Neuronal stem cell (in vitro differentiated cells): ENCODE results near the gene VPS35L.

Source experiments
- DNase-seq: peaks from one replicate; pipeline ENCODE4 v3.0.0-alpha.2; 2013; ENCODE audit warnings: low spot score
- H2AFZ ChIP-seq: one replicate; pipeline ENCODE4 v1.6.1; 2013; ENCODE audit warnings: mild to moderate bottlenecking, low read length, inconsistent platforms
- H2AK5ac ChIP-seq: 2 replicates; pipeline ENCODE4 v1.6.1; 2013; ENCODE audit warnings: low read depth, mild to moderate bottlenecking, inconsistent platforms, low read length, moderate library complexity, mixed read lengths
- H2BK120ac ChIP-seq: 2 replicates; pipeline ENCODE4 v1.6.1; 2013; ENCODE audit warnings: low read depth, mild to moderate bottlenecking, inconsistent platforms, low read length, moderate library complexity, mixed read lengths
- H2BK12ac ChIP-seq: one replicate; pipeline ENCODE4 v1.6.1; 2013; ENCODE audit warnings: low read length, inconsistent platforms
- H2BK15ac ChIP-seq: 2 replicates; pipeline ENCODE4 v1.6.1; 2013; ENCODE audit warnings: mild to moderate bottlenecking, low read length, inconsistent platforms, mixed read lengths
- H2BK5ac ChIP-seq: one replicate; pipeline ENCODE4 v1.6.1; 2013; ENCODE audit warnings: inconsistent platforms, mild to moderate bottlenecking, low read length, moderate library complexity
- H3K14ac ChIP-seq: one replicate; pipeline ENCODE4 v1.6.1; 2013; ENCODE audit warnings: low read length, inconsistent platforms
- H3K18ac ChIP-seq: 2 replicates; pipeline ENCODE4 v1.6.1; 2013; ENCODE audit warnings: low read length, inconsistent platforms
- H3K23ac ChIP-seq: 2 replicates; pipeline ENCODE4 v1.6.1; 2013; ENCODE audit warnings: low read depth, mild to moderate bottlenecking, mixed read lengths, low read length, inconsistent platforms; ENCODE audit not compliant: poor library complexity
- H3K27ac ChIP-seq: replicated peaks from 3 replicates; pipeline ENCODE4 v1.5.1; 2013; ENCODE audit warnings: low read length, inconsistent platforms
- H3K27me3 ChIP-seq, 3 experiments: 2 replicates each; pipeline ENCODE4 v1.6.1; 2013; ENCODE audit warnings: low read length in 3 of 3, mild to moderate bottlenecking in 2 of 3, inconsistent platforms in 1 of 3, low read depth in 1 of 3, mixed read lengths in 1 of 3, moderate library complexity in 1 of 3; ENCODE audit not compliant: control insufficient read depth in 3 of 3, insufficient read depth in 3 of 3
- H3K36me3 ChIP-seq, 2 donors: replicated peaks in 1 of 2; 2 replicates each; pipeline ENCODE4 v1.6.1; 2013; ENCODE audit warnings: low read length in 2 of 2; ENCODE audit not compliant: control insufficient read depth in 2 of 2, insufficient read depth in 2 of 2
- H3K4ac ChIP-seq: 2 replicates; pipeline ENCODE4 v1.6.1; 2013; ENCODE audit warnings: inconsistent platforms, mild to moderate bottlenecking, low read length, moderate library complexity
- H3K4me1 ChIP-seq, 2 donors: 1 replicate in 1 of 2; 2 replicates in 1 of 2; pipeline ENCODE4 v1.6.1; 2013; ENCODE audit warnings: low read length in 2 of 2, low read depth in 1 of 2; ENCODE audit not compliant: control insufficient read depth in 2 of 2, insufficient read depth in 1 of 2
- H3K4me2 ChIP-seq: one replicate; pipeline ENCODE4 v1.6.1; 2013; ENCODE audit warnings: mild to moderate bottlenecking, low read length, inconsistent platforms; ENCODE audit not compliant: insufficient read depth, poor library complexity, severe bottlenecking
- H3K4me3 ChIP-seq, 2 donors: 2 replicates each; pipeline ENCODE4 v1.5.1; 2013; ENCODE audit warnings: low read length in 2 of 2, mild to moderate bottlenecking in 2 of 2, inconsistent platforms in 1 of 2, moderate library complexity in 1 of 2
- H3K79me1 ChIP-seq: one replicate; pipeline ENCODE4 v1.6.1; 2013; ENCODE audit warnings: low read depth, mild to moderate bottlenecking, inconsistent platforms, low read length, moderate library complexity
- H3K9ac ChIP-seq: one replicate; pipeline ENCODE4 v1.6.1; 2013; ENCODE audit warnings: mild to moderate bottlenecking, low read depth, low read length, inconsistent platforms; ENCODE audit not compliant: poor library complexity
- H3K9me3 ChIP-seq, 2 donors: replicated peaks in 1 of 2; 2 replicates each; pipeline versions ENCODE3 to v1.6.1; 2013; ENCODE audit warnings: low read length in 2 of 2, mild to moderate bottlenecking in 2 of 2, inconsistent platforms in 1 of 2, low read depth in 1 of 2, mixed read lengths in 1 of 2, moderate library complexity in 1 of 2; ENCODE audit not compliant: control insufficient read depth in 2 of 2, insufficient read depth in 1 of 2
- H4K8ac ChIP-seq: one replicate; pipeline ENCODE4 v1.6.1; 2013; ENCODE audit warnings: low read depth, mild to moderate bottlenecking, inconsistent platforms, low read length, moderate library complexity
- H4K91ac ChIP-seq: one replicate; pipeline ENCODE4 v1.6.1; 2013; ENCODE audit warnings: low read length, low read depth, mild to moderate bottlenecking, inconsistent platforms; ENCODE audit not compliant: poor library complexity
- WGBS, 2 donors: extraction: QIAGEN DNeasy Blood & Tissue Kit; methylation state at CpG; one replicate each; pipeline ENCODE4 v1.1.7; 2013; ENCODE audit warnings: missing lambda C conversion rate in 2 of 2, mixed read lengths in 1 of 2; ENCODE audit not compliant: insufficient read length in 2 of 2, insufficient replicate concordance in 1 of 2; ENCODE audit errors: extremely low coverage in 2 of 2; 5-methylcytosine and 5-hydroxymethylcytosine counted together

VPS35L gene

DNA sequence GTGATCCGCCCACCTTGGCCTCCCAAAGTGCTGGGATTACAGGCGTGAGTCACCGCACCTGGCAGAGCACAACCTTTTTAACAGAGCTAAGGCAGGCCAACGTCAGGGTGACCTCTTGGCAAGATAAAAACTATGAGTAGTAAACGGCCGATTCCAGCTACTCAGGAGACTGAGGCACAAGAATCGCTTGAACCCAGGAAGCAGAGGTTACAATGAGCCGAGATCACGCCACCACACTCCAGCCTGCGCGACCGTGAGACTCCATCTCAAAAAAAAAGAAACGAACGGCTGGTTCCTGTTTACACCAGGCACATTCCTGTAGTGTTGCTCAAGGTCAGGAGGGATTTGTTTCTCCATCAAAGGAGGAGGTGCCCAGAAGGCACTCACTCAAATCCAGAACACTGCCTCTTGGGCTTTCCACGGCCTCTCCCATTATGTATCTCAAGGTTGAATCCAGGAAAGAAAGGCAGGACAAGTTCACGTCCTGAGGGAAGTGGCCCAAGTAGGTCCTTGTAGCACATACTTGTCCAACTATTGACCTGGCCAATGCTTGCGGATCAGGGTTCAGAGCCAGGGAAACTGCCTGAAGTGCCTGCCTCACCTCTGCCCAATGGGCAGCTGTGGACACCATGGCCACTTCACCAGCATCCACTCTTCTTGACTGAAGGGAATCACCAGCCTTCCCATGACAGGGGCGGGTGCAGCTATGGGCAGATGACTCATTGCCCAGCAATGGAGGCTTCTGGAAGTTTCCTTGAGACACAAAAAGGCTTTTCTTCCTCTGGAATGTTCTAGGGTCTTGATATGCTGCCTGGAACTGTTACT, 149.0 kb downstream of the VPS35L start:
- Histone ChIP-seq H3K9ac (no peak overlapping the region), H2AFZ (no peak overlapping the region), H2BK15ac (no peak overlapping the region), H3K4me3 (no peak overlapping the region), H2BK5ac (no peak overlapping the region), H2BK12ac (no peak overlapping the region), H3K27me3 (no peaks in the 10 kb centered on the region), H3K27ac (no peak overlapping the region), H3K4me2 (no peak overlapping the region), H3K4ac (no peak overlapping the region), H4K91ac (no peak overlapping the region), H3K79me1 (peaks cover 17% of the 10 kb centered on the region), H3K23ac (no peak overlapping the region), H2AK5ac (no peak overlapping the region), H4K8ac (no peak overlapping the region), H3K18ac (no peak overlapping the region), H2BK120ac (no peak overlapping the region), H3K36me3 (peaks cover 49 to 99% of the 10 kb centered on the region in 2 donors), H3K14ac (no peak overlapping the region), H3K9me3 (peaks cover 0 to 2% of the 10 kb centered on the region in 2 donors), H3K4me1 (peaks cover 0 to 8% of the 10 kb centered on the region in 2 donors)
- DNase-seq: no peak
- no CpG with 5 or more reads among the region's 18 CpGs for WGBS, 2 donors

DNA sequence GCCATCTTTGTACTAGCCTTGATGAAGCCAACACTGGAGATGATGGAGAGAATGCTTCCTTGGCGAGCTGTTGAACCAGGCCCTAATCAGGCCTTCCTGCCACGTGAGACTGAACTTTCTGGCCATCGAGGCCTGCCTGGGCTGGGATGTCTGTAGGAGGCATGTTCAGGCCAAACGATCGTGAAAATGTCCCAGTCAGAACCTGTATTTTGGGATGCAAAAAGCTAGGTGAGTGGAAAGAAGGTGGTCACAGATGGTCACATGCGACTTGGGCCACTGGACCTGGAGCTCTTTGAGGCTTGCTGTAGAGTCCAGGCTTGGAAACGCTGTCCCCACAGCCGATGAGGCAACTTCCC, 149.6 kb downstream of the VPS35L start:
- Histone ChIP-seq H3K27me3 (no peaks in the 10 kb centered on the region), H3K9me3 (peaks cover 0 to 2% of the 10 kb centered on the region in 2 donors), H3K4me2 (no peak overlapping the region), H2BK5ac (no peak overlapping the region), H3K18ac (no peak overlapping the region), H2BK120ac (no peak overlapping the region), H2AK5ac (no peak overlapping the region), H3K36me3 (peaks cover 51 to 99% of the 10 kb centered on the region in 2 donors), H4K8ac (no peak overlapping the region), H3K4ac (no peak overlapping the region), H3K4me1 (peaks cover 0 to 13% of the 10 kb centered on the region in 2 donors), H3K4me3 (no peak overlapping the region), H3K9ac (no peak overlapping the region), H2AFZ (no peak overlapping the region), H3K14ac (no peak overlapping the region), H3K27ac (no peak overlapping the region), H2BK12ac (no peak overlapping the region), H4K91ac (no peak overlapping the region), H3K79me1 (peaks cover 19% of the 10 kb centered on the region), H3K23ac (no peak overlapping the region), H2BK15ac (no peak overlapping the region)
- no CpG with 5 or more reads among the region's 8 CpGs for WGBS, 2 donors
- no peak for DNase-seq

DNA sequence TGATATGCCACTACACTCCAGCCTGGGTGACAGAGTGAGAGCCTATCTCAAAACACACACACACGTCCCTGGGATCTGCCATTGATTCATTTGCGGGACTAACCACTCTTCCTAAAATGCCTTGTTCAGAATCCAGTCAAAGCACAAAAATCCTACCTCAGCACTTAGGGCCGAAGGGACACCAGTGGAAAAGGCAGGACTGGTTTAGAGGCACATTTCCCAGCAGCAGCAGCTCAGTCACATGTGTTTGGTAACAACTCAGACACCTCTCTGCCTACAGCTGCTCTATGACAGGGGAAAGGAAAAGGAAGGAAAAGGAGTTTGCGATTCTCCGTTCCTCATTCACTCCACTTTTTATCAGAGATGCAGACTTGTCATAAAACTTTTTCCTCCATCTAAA, 150.3 kb downstream of the VPS35L start:
- Histone ChIP-seq H3K27ac (no peak overlapping the region), H2AK5ac (no peak overlapping the region), H3K4ac (no peak overlapping the region), H4K8ac (no peak overlapping the region), H4K91ac (no peak overlapping the region), H2BK15ac (no peak overlapping the region), H2BK120ac (no peak overlapping the region), H2BK12ac (no peak overlapping the region), H2BK5ac (no peak overlapping the region), H3K27me3 (no peaks in the 10 kb centered on the region), H3K9ac (no peak overlapping the region), H3K4me1 (peaks cover 0 to 19% of the 10 kb centered on the region in 2 donors), H3K14ac (no peak overlapping the region), H3K18ac (no peak overlapping the region), H3K4me2 (no peak overlapping the region), H3K23ac (no peak overlapping the region), H3K4me3 (no peak overlapping the region), H3K79me1 (peaks cover 20% of the 10 kb centered on the region), H3K9me3 (peaks cover 0 to 2% of the 10 kb centered on the region in 2 donors), H2AFZ (no peak overlapping the region), H3K36me3 (peaks cover 55 to 99% of the 10 kb centered on the region in 2 donors)
- no CpG with 5 or more reads among the region's 5 CpGs for WGBS, 2 donors
- DNase-seq: no peak

DNA sequence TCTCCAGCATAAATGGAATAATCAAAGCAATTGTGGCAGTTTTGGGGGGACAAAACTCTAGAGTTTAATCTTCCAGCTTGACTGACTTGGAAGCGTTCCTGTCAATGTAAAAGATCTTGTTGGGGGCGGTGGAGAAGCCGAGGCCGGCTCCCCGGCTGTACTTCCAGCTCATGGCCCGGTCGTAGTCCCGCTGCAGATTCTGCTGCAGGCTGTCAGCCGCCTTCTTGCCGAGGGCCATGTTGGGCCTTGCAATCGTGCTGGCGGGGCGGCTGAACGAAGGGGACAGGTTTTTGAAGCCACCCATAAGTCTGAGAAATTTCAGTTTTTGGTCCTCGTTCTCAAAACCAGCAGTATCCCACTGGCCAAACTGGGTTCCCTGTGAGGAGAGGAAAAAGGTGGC, 151.3 kb downstream of the VPS35L start:
- Histone ChIP-seq H2BK15ac (no peak overlapping the region), H3K9ac (no peak overlapping the region), H4K8ac (no peak overlapping the region), H3K18ac (no peak overlapping the region), H3K4ac (no peak overlapping the region), H3K23ac (no peak overlapping the region), H3K27me3 (no peaks in the 10 kb centered on the region), H3K27ac (no peak overlapping the region), H2BK5ac (no peak overlapping the region), H3K36me3 (peaks cover 61 to 100% of the 10 kb centered on the region in 2 donors), H3K14ac (no peak overlapping the region), H3K79me1 (peaks cover 26% of the 10 kb centered on the region), H3K4me1 (peaks cover 0 to 28% of the 10 kb centered on the region in 2 donors), H2BK120ac (no peak overlapping the region), H2AFZ (no peak overlapping the region), H2AK5ac (no peak overlapping the region), H3K4me2 (no peak overlapping the region), H4K91ac (no peak overlapping the region), H2BK12ac (no peak overlapping the region), H3K4me3 (no peak overlapping the region), H3K9me3 (peaks cover 0 to 2% of the 10 kb centered on the region in 2 donors)
- no CpG with 5 or more reads among the region's 15 CpGs for WGBS, 2 donors
- DNase-seq: no peak
